ENCODE data around the gene DDIT3.

- TF ChIP-seq CTCF (conservative IDR thresholded peaks at IDR 0.05; ENCODE audit: low read length) (no peak), EZH2phosphoT487 (IDR thresholded peaks at IDR 0.05; ENCODE audit: borderline replicate concordance, low read depth, low read length) (no peak)
Measured at GRCh38 chr12:57522887-57523705, 2.8 kb upstream of the DDIT3 start.
